ENCODE results near the gene MTF2. TPM values are rescaled to one million over a fixed set of nuclear protein-coding genes. Genes with fewer than 3 reads are reported as not detected.

Gene MTF2
- total and polyA plus RNA-seq, 9 of the 15 experiments (the other 6 are each of a cell fraction or from before 2014, with no cell fraction given): 29.3 to 124 (median 57.7) TPM

DNA sequence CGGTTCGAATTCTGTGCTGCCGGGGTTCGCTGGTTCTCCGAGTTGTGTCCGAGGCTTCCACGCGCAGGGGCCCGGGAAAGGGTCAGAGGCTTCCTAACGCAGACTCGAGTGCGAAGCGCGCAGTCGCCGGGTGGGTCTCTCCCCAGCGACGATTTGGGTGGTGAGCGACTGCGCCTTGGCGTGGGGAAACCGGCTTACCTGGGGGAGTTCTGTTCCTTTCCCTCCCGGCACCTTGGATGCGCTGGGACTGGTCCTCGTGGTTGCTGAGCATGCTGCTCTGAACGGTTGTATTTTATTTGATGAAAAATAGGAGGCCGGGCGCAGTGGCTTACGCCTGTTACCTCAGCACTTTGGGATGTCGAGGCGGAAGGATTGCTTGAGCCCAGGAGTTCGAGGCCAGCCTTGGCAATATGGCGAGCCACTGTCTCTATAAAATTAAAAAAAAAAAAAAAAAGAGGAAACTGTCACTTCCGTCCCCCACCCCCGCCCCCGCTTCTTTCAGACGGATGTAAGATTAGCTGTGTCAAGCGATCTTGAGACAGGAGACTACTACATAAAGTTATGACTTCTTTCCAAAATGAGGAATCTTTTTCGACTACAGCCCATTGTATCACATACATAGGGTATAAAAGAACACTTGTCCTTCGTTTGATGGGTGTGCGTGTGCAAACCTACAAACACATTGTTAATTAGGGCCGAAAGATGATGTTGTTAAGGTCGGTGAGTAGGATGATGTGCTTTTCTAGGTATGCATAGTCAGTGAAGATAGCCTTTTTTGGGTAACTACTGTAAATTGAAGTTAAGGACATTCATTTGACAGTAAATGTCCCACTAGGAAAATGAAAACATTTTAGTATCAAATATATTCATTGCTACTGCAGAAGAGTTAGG is 101.9 kb downstream of the MTF2 start, which contains the start of gene CCDC18 (continued):
- TF ChIP-seq, protein P1, sequence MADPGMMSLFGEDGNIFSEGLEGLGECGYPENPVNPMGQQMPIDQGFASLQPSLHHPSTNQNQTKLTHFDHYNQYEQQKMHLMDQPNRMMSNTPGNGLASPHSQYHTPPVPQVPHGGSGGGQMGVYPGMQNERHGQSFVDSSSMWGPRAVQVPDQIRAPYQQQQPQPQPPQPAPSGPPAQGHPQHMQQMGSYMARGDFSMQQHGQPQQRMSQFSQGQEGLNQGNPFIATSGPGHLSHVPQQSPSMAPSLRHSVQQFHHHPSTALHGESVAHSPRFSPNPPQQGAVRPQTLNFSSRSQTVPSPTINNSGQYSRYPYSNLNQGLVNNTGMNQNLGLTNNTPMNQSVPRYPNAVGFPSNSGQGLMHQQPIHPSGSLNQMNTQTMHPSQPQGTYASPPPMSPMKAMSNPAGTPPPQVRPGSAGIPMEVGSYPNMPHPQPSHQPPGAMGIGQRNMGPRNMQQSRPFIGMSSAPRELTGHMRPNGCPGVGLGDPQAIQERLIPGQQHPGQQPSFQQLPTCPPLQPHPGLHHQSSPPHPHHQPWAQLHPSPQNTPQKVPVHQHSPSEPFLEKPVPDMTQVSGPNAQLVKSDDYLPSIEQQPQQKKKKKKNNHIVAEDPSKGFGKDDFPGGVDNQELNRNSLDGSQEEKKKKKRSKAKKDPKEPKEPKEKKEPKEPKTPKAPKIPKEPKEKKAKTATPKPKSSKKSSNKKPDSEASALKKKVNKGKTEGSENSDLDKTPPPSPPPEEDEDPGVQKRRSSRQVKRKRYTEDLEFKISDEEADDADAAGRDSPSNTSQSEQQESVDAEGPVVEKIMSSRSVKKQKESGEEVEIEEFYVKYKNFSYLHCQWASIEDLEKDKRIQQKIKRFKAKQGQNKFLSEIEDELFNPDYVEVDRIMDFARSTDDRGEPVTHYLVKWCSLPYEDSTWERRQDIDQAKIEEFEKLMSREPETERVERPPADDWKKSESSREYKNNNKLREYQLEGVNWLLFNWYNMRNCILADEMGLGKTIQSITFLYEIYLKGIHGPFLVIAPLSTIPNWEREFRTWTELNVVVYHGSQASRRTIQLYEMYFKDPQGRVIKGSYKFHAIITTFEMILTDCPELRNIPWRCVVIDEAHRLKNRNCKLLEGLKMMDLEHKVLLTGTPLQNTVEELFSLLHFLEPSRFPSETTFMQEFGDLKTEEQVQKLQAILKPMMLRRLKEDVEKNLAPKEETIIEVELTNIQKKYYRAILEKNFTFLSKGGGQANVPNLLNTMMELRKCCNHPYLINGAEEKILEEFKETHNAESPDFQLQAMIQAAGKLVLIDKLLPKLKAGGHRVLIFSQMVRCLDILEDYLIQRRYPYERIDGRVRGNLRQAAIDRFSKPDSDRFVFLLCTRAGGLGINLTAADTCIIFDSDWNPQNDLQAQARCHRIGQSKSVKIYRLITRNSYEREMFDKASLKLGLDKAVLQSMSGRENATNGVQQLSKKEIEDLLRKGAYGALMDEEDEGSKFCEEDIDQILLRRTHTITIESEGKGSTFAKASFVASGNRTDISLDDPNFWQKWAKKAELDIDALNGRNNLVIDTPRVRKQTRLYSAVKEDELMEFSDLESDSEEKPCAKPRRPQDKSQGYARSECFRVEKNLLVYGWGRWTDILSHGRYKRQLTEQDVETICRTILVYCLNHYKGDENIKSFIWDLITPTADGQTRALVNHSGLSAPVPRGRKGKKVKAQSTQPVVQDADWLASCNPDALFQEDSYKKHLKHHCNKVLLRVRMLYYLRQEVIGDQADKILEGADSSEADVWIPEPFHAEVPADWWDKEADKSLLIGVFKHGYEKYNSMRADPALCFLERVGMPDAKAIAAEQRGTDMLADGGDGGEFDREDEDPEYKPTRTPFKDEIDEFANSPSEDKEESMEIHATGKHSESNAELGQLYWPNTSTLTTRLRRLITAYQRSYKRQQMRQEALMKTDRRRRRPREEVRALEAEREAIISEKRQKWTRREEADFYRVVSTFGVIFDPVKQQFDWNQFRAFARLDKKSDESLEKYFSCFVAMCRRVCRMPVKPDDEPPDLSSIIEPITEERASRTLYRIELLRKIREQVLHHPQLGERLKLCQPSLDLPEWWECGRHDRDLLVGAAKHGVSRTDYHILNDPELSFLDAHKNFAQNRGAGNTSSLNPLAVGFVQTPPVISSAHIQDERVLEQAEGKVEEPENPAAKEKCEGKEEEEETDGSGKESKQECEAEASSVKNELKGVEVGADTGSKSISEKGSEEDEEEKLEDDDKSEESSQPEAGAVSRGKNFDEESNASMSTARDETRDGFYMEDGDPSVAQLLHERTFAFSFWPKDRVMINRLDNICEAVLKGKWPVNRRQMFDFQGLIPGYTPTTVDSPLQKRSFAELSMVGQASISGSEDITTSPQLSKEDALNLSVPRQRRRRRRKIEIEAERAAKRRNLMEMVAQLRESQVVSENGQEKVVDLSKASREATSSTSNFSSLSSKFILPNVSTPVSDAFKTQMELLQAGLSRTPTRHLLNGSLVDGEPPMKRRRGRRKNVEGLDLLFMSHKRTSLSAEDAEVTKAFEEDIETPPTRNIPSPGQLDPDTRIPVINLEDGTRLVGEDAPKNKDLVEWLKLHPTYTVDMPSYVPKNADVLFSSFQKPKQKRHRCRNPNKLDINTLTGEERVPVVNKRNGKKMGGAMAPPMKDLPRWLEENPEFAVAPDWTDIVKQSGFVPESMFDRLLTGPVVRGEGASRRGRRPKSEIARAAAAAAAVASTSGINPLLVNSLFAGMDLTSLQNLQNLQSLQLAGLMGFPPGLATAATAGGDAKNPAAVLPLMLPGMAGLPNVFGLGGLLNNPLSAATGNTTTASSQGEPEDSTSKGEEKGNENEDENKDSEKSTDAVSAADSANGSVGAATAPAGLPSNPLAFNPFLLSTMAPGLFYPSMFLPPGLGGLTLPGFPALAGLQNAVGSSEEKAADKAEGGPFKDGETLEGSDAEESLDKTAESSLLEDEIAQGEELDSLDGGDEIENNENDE (IDR thresholded peaks at IDR 0.05; ENCODE audit: low read depth, low read length): no peak
- TF ChIP-seq, protein P2, sequence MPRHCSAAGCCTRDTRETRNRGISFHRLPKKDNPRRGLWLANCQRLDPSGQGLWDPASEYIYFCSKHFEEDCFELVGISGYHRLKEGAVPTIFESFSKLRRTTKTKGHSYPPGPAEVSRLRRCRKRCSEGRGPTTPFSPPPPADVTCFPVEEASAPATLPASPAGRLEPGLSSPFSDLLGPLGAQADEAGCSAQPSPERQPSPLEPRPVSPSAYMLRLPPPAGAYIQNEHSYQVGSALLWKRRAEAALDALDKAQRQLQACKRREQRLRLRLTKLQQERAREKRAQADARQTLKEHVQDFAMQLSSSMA (CRISPR knock-in tag; IDR thresholded peaks at IDR 0.05): no peak
- TF ChIP-seq SRSF1 (IDR thresholded peaks at IDR 0.05; ENCODE audit: low read depth, low read length): no peak
- peak; percentile 88 for TF ChIP-seq EP400 (IDR thresholded peaks at IDR 0.05)
- TF ChIP-seq, protein P3, sequence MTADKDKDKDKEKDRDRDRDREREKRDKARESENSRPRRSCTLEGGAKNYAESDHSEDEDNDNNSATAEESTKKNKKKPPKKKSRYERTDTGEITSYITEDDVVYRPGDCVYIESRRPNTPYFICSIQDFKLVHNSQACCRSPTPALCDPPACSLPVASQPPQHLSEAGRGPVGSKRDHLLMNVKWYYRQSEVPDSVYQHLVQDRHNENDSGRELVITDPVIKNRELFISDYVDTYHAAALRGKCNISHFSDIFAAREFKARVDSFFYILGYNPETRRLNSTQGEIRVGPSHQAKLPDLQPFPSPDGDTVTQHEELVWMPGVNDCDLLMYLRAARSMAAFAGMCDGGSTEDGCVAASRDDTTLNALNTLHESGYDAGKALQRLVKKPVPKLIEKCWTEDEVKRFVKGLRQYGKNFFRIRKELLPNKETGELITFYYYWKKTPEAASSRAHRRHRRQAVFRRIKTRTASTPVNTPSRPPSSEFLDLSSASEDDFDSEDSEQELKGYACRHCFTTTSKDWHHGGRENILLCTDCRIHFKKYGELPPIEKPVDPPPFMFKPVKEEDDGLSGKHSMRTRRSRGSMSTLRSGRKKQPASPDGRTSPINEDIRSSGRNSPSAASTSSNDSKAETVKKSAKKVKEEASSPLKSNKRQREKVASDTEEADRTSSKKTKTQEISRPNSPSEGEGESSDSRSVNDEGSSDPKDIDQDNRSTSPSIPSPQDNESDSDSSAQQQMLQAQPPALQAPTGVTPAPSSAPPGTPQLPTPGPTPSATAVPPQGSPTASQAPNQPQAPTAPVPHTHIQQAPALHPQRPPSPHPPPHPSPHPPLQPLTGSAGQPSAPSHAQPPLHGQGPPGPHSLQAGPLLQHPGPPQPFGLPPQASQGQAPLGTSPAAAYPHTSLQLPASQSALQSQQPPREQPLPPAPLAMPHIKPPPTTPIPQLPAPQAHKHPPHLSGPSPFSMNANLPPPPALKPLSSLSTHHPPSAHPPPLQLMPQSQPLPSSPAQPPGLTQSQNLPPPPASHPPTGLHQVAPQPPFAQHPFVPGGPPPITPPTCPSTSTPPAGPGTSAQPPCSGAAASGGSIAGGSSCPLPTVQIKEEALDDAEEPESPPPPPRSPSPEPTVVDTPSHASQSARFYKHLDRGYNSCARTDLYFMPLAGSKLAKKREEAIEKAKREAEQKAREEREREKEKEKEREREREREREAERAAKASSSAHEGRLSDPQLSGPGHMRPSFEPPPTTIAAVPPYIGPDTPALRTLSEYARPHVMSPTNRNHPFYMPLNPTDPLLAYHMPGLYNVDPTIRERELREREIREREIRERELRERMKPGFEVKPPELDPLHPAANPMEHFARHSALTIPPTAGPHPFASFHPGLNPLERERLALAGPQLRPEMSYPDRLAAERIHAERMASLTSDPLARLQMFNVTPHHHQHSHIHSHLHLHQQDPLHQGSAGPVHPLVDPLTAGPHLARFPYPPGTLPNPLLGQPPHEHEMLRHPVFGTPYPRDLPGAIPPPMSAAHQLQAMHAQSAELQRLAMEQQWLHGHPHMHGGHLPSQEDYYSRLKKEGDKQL (CRISPR knock-in tag; IDR thresholded peaks at IDR 0.05; ENCODE audit: borderline replicate concordance): no peak
- TF ChIP-seq, protein P4, sequence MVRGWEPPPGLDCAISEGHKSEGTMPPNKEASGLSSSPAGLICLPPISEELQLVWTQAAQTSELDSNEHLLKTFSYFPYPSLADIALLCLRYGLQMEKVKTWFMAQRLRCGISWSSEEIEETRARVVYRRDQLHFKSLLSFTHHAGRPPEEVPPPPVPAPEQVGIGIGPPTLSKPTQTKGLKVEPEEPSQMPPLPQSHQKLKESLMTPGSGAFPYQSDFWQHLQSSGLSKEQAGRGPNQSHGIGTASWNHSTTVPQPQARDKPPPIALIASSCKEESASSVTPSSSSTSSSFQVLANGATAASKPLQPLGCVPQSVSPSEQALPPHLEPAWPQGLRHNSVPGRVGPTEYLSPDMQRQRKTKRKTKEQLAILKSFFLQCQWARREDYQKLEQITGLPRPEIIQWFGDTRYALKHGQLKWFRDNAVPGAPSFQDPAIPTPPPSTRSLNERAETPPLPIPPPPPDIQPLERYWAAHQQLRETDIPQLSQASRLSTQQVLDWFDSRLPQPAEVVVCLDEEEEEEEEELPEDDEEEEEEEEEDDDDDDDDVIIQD (CRISPR knock-in tag; IDR thresholded peaks at IDR 0.05): no peak

All from K562 (cell line).